WTC11 (cell line): Measurements from ENCODE around the gene PPFIBP1. TPM values are rescaled to one million over a fixed set of nuclear protein-coding genes. Genes with fewer than 3 reads are reported as not detected.
"Not testable (repeated sequence)": the region's sequence is repeated elsewhere in the genome, so short reads cannot be mapped to it uniquely, and the experiment has no call there.

Experiments used
- ATAC-seq: fragments of 200-7000 bp; cut with Tn5 transposase; 2 replicates; pipeline ENCODE4 v1.10.0; 2021; ENCODE audit warnings: mild to moderate bottlenecking, moderate library complexity
- CTCF ChIA-PET: fragments of 300-600 bp; sonication (Branson Sonifier 250); formaldehyde crosslinking; loops from one replicate; lab custom pipeline; 2021; ENCODE audit warnings: antibody characterized with exemption; lab: Charles Lee
- POLR2A ChIA-PET: fragments of 350-600 bp; sonication (Branson Sonifier 250); formaldehyde crosslinking; loops from one replicate; lab custom pipeline; 2021; ENCODE audit warnings: antibody characterized with exemption; lab: Charles Lee
- DNase-seq: peaks from one replicate; pipeline ENCODE4 v3.0.0; 2021; ENCODE audit warnings: low spot score
- H3K27ac Mint-ChIP-seq: 2 replicates; pipeline ENCODE4 v1.8.0; 2021; ENCODE audit warnings: mixed read lengths
- H3K27me3 Mint-ChIP-seq: 2 replicates; pipeline ENCODE4 v1.8.0; 2021; ENCODE audit warnings: low read depth, mild to moderate bottlenecking, moderate library complexity, mixed read lengths
- H3K36me3 Mint-ChIP-seq: 2 replicates; pipeline ENCODE4 v1.8.0; 2021; ENCODE audit warnings: mixed read lengths
- H3K4me1 Mint-ChIP-seq: 2 replicates; pipeline ENCODE4 v1.8.0; 2022; ENCODE audit warnings: mixed read lengths
- H3K4me3 Mint-ChIP-seq: 2 replicates; pipeline ENCODE4 v1.8.0; 2021; ENCODE audit warnings: mild to moderate bottlenecking, moderate library complexity, mixed read lengths
- H3K9me3 Mint-ChIP-seq: 2 replicates; pipeline ENCODE4 v1.8.0; 2021; ENCODE audit warnings: mixed read lengths
- ATF3 ChIP-seq: sonication (generic); formaldehyde crosslinking; conservative IDR thresholded peaks from 2 replicates; pipeline ENCODE4 v1.8.1; 2022; ENCODE audit warnings: mild to moderate bottlenecking, missing genetic modification reagents
- ATF6 ChIP-seq: sonication (generic); formaldehyde crosslinking; IDR thresholded peaks from 2 replicates; pipeline ENCODE4 v1.8.1; 2023; ENCODE audit warnings: mild to moderate bottlenecking, missing genetic modification reagents
- CREB1 ChIP-seq: sonication (generic); formaldehyde crosslinking; IDR thresholded peaks from 2 replicates; pipeline ENCODE4 v1.8.0; 2023; ENCODE audit warnings: mild to moderate bottlenecking, missing genetic modification reagents
- CREM ChIP-seq: sonication (generic); formaldehyde crosslinking; IDR thresholded peaks from 2 replicates; pipeline ENCODE4 v1.8.1; 2022; ENCODE audit warnings: mild to moderate bottlenecking, missing genetic modification reagents, moderate library complexity
- E2F5 ChIP-seq: sonication (generic); formaldehyde crosslinking; IDR thresholded peaks from 2 replicates; pipeline ENCODE4 v1.8.1; 2022; ENCODE audit warnings: mild to moderate bottlenecking, moderate library complexity, missing genetic modification reagents
- EMX1 ChIP-seq: fragments of 250-450 bp; sonication (Bioruptor Pico); IDR thresholded peaks from 2 replicates; pipeline ENCODE4 v1.8.0; 2021; ENCODE audit warnings: mild to moderate bottlenecking
- FOXP1 ChIP-seq: sonication (generic); formaldehyde crosslinking; IDR thresholded peaks from 2 replicates; pipeline ENCODE4 v1.8.0; 2022; ENCODE audit warnings: missing genetic modification reagents, mild to moderate bottlenecking, moderate library complexity, borderline replicate concordance
- GABPB1 ChIP-seq: sonication (generic); formaldehyde crosslinking; IDR thresholded peaks from 2 replicates; pipeline ENCODE4 v1.8.1; 2023; ENCODE audit warnings: mild to moderate bottlenecking, missing genetic modification reagents
- GRHL2 ChIP-seq: fragments of 250-450 bp; sonication (Bioruptor Pico); IDR thresholded peaks from 2 replicates; pipeline ENCODE4 v1.8.0; 2022; ENCODE audit warnings: mild to moderate bottlenecking, moderate library complexity; ENCODE audit not compliant: insufficient replicate concordance, severe bottlenecking
- HMGXB4 ChIP-seq: sonication (generic); formaldehyde crosslinking; IDR thresholded peaks from 2 replicates; pipeline ENCODE4 v1.8.1; 2023; ENCODE audit warnings: mild to moderate bottlenecking, moderate library complexity, missing genetic modification reagents
- IRF2 ChIP-seq: sonication (generic); formaldehyde crosslinking; IDR thresholded peaks from 2 replicates; pipeline ENCODE4 v1.8.0; 2022; ENCODE audit warnings: low read depth, missing genetic modification reagents, borderline replicate concordance
- KAT7 ChIP-seq: sonication (generic); formaldehyde crosslinking; IDR thresholded peaks from 2 replicates; pipeline ENCODE4 v1.8.1; 2023; ENCODE audit warnings: missing genetic modification reagents, mild to moderate bottlenecking, borderline replicate concordance
- PRRX2 ChIP-seq: fragments of 250-450 bp; sonication (Bioruptor Pico); IDR thresholded peaks from 2 replicates; pipeline ENCODE4 v1.8.0; 2021; ENCODE audit warnings: mild to moderate bottlenecking
- RORB ChIP-seq: fragments of 250-450 bp; sonication (Bioruptor Pico); IDR thresholded peaks from 2 replicates; pipeline ENCODE4 v1.9.0; 2021; ENCODE audit warnings: mild to moderate bottlenecking
- SMAD4 ChIP-seq: sonication (generic); formaldehyde crosslinking; IDR thresholded peaks from 2 replicates; pipeline ENCODE4 v1.8.0; 2022; ENCODE audit warnings: mild to moderate bottlenecking, missing genetic modification reagents
- STAT6 ChIP-seq: sonication (generic); formaldehyde crosslinking; conservative IDR thresholded peaks from 2 replicates; pipeline ENCODE4 v1.8.1; 2023; ENCODE audit warnings: mild to moderate bottlenecking, low read depth, missing genetic modification reagents, moderate library complexity
- ZNF219 ChIP-seq: sonication (generic); formaldehyde crosslinking; IDR thresholded peaks from 2 replicates; pipeline ENCODE4 v1.8.0; 2023; ENCODE audit warnings: missing genetic modification reagents, mild to moderate bottlenecking, borderline replicate concordance
- ZNF281 ChIP-seq: sonication (generic); formaldehyde crosslinking; IDR thresholded peaks from 2 replicates; pipeline ENCODE4 v1.8.0; 2023; ENCODE audit warnings: mild to moderate bottlenecking, missing genetic modification reagents
- ZNF512 ChIP-seq: sonication (generic); formaldehyde crosslinking; IDR thresholded peaks from 2 replicates; pipeline ENCODE4 v1.8.1; 2022; ENCODE audit warnings: missing genetic modification reagents, borderline replicate concordance
- ZNF671 ChIP-seq: fragments of 250-450 bp; sonication (Bioruptor Pico); IDR thresholded peaks from 2 replicates; pipeline ENCODE4 v1.8.0; 2021; ENCODE audit warnings: mild to moderate bottlenecking
- total RNA-seq: library from RNA; stranded (reverse); gene quantifications from 3 replicates; pipeline ENCODE4 v1.2.3, GENCODE V29; 2021

PPFIBP1 gene
- total RNA-seq, 1 experiment from 2014 or later: 27.7 TPM

- no peak for TF ChIP-seq FOXP1 (CRISPR knock-in tag)
- no peak for TF ChIP-seq EMX1 (CRISPR knock-in tag)
- TF ChIP-seq, all 79 proteins: peak for 0
These were observed 68.5 kb downstream of the PPFIBP1 start (continued) for GRCh38 chr12:27592548-27592947.

GRCh38 chr12:27593266-27593665, 69.3 kb downstream of the PPFIBP1 start:
- Mint-ChIP-seq H3K27ac (no peak overlapping the region; the same call in 1 of the 2 replicates), H3K4me1 (peaks cover 14% of the 10 kb centered on the region), H3K9me3 (peaks cover 8% of the 10 kb centered on the region), H3K27me3 (no peaks in the 10 kb centered on the region), H3K36me3 (peaks cover 6% of the 10 kb centered on the region), H3K4me3 (no peak overlapping the region)
- POLR2A ChIA-PET: no interaction called here
- ATAC-seq: no peak
- TF ChIP-seq GRHL2 (CRISPR knock-in tag): no peak
- no peak for DNase-seq
- CTCF ChIA-PET: no interaction called here

GRCh38 chr12:27595231-27595642, 71.2 kb downstream of the PPFIBP1 start:
- Mint-ChIP-seq H3K4me3 (no peak overlapping the region), H3K27ac (no peak overlapping the region; the same call in 1 of the 2 replicates), H3K27me3 (no peaks in the 10 kb centered on the region), H3K4me1 (peaks cover 14% of the 10 kb centered on the region), H3K36me3 (peaks cover 12% of the 10 kb centered on the region), H3K9me3 (peaks cover 15% of the 10 kb centered on the region)
- TF ChIP-seq KAT7 (CRISPR knock-in tag) (no peak), STAT6 (CRISPR knock-in tag) (no peak), HMGXB4 (no peak), ZNF281 (no peak), ZNF512 (no peak), CREM (CRISPR knock-in tag) (no peak), E2F5 (CRISPR knock-in tag) (no peak), IRF2 (CRISPR knock-in tag) (no peak), ATF6 (CRISPR knock-in tag) (no peak), SMAD4 (CRISPR knock-in tag) (no peak), RORB (CRISPR knock-in tag) (no peak), ATF3 (CRISPR knock-in tag) (no peak), PRRX2 (CRISPR knock-in tag) (no peak), CREB1 (CRISPR knock-in tag) (no peak), ZNF219 (CRISPR knock-in tag) (no peak), ZNF671 (CRISPR knock-in tag) (no peak), GABPB1 (CRISPR knock-in tag) (no peak)
- ChIA-PET CTCF (no interaction called here), POLR2A (no interaction called here)
- ATAC-seq (no peak), DNase-seq (no peak)

GRCh38 chr12:27598866-27599265, 74.9 kb downstream of the PPFIBP1 start:
- H3K27me3 Mint-ChIP-seq, POLR2A ChIA-PET, H3K4me3 Mint-ChIP-seq, DNase-seq, H3K4me1 Mint-ChIP-seq, ATAC-seq, CTCF ChIA-PET, H3K27ac Mint-ChIP-seq: not testable (repeated sequence)
- Mint-ChIP-seq H3K36me3 (peaks cover 15% of the 10 kb centered on the region), H3K9me3 (peaks cover 24% of the 10 kb centered on the region)
